Hematopoietic multipotent progenitor cell treated with erythropoietin and hydrocortisone succinate and interleukin-3 and kit ligand, for 15 days (in vitro differentiated cells): ENCODE results near the gene IL11RA.

ENCODE experiments used
- DNase-seq: peaks from one replicate; pipeline ENCODE4 v3.0.0-alpha.2; 2015; ENCODE audit warnings: low spot score

Gene IL11RA

DNA sequence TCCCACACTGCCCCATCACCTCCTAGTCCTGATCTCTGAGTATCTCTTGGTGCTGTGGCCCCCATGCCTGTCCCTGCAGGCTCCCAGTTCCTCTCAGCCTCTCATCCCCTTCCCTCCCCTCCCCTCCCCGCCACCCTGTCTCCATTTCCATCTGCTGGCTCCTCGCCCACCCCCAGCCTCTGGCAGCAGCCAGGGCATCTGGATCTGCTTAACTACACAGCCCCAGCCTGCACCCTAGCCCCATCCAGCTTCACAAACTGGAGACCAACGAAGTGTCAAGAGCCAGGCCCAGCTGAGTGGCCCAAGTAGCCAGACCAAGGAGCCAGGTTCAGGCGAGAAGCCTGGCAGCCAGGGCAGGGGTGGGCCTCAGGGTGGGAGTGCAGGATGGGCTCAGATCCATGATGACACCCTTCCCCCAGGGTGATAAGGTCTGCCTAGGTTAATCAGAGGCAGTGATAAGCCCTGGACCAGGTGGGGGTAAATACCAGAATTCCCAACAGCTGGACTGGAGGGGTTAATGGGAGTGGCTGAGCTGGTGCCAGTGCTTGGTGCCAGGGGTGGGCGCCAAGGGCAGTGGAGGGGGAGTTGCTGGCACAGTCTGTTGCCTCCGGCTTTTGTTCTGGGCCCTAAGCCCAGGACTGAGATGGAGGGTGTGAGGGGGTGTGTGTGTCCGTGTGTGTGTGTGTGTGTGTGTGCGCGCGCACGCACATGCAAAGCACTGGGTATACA lies 2.5 kb downstream of the IL11RA start:
- no peak for DNase-seq

DNA sequence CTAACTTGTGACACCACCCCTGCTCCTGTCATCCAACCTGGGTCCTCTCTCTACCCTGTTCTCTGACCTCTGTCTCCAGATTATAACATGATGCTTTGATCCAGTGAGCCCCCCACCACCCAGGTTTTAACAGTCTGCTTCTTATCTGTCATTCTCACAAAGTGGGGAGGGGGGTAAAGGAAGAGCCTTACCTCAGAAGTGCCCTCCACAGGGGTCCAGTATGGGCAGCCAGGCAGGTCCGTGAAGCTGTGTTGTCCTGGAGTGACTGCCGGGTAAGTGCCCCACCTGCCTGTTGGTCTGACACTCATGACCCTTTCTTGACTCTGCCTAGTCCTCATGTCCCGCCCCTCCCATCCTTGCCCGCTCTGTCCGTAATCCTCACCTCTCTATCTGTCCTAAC lies 3.4 kb downstream of the IL11RA start:
- no peak for DNase-seq

DNA sequence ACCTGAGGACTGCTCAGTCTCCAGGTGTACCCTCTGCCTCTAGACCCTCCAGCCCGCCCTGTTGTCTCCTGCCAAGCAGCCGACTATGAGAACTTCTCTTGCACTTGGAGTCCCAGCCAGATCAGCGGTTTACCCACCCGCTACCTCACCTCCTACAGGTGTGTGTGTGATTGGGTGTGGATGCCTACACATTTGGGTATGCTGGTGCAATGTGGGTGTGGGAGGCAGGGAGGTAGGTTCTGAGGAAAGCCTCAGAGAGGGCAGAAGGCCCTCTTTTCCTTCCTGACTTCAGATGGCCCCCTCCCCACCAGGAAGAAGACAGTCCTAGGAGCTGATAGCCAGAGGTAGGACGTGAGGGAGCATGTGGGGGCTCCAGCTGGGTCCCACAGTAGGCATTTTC lies 5.0 kb downstream of the IL11RA start:
- no peak for DNase-seq

- DNase-seq, result no peak
These were observed 6.5 kb downstream of the IL11RA start for GRCh38 chr9:34658461-34658860.

DNA sequence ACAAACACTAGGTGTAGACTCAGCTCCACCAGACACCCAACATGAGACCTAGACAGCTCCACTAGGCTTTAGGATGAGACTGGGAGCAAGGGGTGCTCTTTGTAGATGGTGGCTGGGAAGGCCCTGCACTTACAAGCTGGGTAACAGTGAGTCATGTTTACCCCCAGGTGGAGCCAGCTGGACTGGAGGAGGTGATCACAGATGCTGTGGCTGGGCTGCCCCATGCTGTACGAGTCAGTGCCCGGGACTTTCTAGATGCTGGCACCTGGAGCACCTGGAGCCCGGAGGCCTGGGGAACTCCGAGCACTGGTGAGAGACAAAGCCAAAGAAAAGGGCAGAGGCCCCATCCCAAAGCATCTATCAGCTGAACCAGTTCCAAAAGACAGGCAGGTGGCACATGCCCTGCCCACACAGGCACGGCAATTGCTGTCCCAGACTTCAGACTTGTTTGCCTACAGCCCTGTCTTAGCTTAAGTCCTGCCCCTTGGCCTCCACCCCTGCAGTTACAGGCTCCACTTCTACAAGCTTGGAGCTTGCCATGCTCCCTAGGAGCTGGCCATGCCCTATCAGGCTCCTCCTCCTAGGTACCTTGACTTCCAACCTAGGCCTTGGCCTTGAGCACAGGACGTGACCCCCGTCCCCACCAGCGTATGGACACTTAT lies 7.7 kb downstream of the IL11RA start:
- DNase-seq, result no peak

DNA sequence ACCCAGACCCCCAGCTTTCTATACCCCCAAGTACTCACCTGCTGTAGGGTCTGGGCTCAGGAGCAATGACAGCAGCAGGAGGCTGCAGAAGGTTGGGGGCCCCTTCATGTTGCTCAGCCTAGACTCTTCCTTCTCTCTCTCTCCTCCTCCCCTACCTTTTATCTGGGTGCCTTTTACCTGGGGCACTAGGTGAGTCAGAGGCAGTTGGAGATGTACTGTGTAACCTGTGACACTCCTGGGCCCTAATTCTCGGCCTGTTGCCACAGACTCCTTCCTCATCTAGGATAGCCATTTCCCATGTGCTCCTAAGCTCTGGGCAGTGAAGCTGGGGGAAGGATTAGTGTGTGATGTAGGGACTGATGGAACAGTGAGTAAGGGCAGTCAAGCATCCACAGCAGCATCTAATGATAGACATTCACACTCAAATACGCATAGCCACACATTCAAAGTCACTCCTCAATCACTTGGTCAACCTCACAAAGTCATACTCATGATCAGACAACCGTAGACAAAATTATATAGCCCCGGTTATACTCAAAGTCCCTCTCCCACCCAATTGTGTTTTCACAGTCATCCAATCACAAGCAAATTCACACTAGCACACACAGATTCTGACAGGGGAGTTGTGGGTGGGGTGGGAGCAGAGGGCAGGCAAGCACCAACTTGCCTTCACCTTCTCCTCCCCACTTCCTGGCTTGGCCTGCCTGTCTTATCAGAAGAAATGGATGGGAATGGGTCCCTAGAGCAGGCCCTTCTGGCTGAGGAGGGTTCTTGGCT lies 10.7 kb downstream of the IL11RA start, which contains the start of gene CCL27:
TSS of gene CCL27 (minus strand) at position 132 of the 777 bp plus-strand sequence. CDS start at position 108, 24 bp downstream.
- DNase-seq, result no peak

DNA sequence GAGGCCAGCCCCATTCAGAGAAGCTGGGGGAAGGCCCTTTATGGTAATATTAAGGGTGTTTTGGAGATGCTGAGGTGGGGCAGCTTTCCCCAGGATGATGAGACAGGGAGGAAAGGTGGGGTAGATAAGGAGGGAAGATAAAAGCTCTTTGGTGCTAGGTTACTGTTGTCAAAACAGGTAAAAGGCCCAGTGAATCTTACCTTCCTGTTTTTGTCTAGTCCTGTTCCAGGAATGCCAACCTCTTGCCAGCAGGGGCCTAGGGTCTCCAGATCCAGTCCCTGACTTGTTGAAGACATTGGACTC lies 11.3 kb downstream of the IL11RA start:
- DNase-seq, result no peak

DNA sequence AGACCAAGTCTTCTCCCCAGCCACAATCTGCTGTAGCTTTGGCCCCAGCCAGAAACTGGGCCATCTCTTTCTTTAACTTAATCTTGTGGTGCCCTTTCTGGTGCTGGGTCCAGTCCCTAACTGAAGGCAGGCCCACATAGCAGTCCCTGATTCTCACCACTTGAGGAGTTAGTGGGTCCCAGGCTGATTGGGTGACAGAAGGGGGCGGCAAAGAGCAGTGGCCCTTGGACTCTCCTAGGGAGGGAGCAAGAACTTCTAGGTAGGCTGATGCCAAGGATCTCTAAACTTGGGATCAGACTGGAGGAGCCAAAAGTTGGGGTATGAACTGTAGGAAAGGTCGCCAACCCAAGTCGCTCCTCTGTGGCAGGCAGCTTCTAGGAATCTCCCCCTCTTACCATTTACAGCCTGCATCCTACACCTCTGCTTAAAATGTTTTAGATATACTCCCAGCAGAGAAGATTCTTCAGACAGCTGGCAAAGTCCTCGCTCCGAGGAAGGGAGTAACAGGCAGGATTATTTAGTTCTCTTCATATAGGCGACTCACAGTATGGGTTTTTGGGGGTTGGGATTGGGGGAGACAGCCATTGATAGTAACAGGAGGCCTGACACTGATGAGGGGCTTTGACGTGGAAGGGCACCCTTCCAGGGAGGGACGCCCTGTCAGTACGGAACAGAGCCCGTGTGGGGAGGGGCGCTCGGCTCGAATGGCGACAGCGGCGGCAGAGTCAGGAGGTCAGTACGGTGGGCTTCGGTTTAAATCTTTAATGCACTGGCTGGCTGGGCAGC lies 12.5 kb downstream of the IL11RA start:
- DNase-seq, result peak; percentile 84

- no peak for DNase-seq
These were observed 13.0 kb downstream of the IL11RA start for GRCh38 chr9:34665067-34665380.

DNA sequence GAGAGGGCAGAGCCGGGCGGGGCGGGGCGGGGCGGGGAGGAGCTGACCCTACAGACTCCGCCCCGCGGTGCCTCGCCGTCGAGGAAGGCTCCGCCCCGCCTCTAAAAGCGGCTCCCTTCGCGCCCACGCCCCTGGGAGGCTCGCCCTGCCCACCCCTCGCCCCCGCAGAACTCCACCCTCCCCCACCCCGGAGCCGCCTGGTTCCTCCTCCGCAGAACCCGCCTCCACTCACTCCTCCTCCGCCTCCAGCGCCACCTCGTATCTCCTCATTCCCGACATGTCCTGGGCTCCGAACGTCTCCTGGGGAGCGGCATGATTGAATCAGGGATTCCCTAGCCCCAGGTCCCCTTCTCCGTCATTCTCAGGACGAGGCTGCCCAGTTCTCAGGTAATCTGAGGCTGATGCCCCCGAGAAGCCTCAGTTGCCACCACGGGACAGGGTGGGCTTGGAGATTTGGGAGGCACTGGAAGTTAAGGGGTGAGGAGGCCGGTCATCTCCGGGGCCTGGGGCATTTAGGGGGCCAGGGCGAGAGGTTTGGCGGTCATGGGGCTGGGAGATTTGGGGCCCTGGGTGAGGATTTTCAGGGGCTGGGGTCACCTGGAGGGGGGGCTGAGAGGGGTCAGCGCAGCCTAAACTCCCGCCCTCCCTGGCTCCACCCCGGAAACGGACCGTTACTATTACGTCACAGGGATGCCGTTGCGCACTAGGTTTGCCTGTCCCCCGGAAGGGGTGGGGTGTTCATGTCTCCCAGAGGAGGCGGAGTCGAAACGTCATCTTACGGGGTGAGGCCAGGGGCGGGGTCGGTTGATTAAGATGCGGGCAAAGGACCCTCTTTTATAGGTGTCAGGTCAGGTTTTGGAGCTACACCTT lies 13.6 kb downstream of the IL11RA start:
- DNase-seq, result peak; percentile 93

GRCh38 chr9:34669809-34670562 lies 18.0 kb downstream of the IL11RA start:
- no peak for DNase-seq

DNA sequence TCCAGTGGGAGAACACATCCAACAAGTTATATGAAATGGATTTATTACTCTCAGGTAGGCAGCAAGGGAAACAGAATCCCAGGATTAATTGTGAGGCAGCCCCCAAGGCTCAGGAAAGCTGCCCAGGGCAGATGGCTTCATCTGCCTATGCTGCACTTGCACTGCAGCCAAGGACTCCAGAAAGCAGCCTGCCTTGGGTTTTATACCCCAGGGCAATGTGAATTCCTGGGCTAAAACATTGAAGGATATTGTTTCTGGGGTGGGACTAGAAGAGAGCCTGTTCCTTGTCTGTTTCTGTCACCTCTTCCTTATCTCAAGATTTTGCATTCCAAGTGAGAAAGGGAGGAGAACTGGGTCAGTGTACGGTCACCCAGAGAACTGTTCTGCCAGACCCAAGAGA lies 19.3 kb downstream of the IL11RA start:
- DNase-seq, result no peak

- DNase-seq, result no peak
These were observed 22.5 kb downstream of the IL11RA start for GRCh38 chr9:34674440-34674839.

DNA sequence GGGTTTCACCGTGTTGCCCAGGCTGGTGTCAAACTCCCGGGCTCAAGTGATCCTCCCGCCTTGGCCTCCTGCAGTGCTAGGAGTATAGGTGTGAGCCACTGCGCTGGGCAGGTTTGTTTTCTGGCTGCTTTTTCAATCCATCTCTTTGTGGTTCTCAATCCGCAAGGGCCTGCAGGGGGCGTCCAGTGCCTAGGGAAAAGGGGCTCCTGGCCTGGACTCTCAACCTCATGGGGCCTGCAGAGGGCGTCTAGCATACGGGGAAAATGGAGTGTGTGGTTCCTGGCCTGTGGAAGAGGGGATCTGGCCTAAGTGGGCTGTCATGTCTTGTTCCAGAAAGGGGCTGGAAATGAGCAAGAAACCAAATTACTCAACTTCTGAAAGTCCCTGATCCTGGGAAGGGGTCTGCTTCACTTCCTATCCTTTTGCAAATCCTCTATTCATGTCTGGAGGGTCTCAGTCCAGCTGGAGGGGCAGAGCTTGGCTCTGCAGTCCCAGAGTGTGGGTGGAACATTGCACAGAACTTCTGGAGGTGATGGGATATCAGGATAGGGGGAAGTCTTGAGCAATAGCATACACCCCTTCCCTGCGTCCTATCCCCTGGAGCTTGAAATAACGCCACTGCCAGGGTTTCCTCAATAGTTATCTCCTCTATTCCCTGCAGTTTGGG lies 23.2 kb downstream of the IL11RA start:
- peak; percentile 70 for DNase-seq

DNA sequence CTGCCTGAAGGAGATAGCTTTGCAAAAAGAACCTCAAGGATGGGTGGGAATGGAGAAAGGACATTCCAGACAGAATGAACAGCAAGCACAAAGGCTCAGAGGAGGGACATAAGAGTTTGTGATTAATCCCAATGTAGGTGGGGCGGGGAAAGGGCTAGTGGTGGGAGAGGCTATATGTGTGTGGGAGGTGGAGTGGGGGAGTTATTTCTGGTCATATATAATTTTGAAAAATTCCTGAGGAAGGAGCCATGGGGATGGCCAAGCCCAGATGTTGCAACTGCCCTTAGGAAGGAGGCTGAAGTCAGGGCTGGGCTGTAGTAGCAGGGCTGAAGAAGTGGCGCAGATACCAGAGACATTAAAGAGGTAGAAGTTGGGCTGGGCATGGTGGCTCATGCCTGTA lies 23.9 kb downstream of the IL11RA start:
- DNase-seq, result no peak

DNA sequence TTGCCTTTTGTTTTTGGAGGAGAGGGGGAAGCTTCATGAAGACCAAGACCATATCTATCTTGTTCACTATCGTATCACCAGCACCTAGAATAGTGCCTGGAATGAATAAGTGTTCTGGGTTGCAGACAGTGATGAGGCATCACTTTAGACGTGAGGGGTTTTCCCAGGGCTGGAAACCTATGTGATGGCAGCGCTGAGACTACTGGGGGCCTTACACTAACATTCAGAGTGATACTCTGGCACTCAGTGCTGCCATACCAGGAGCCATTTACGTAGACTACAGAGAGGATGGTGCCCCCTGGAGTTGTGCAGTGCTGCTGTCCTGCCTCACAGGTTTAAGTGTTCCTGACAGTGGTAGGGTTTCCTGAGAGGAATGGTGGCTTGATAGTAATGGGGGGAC lies 32.2 kb downstream of the IL11RA start:
- DNase-seq, result no peak

- DNase-seq, result no peak
These were observed 32.8 kb downstream of the IL11RA start for GRCh38 chr9:34684816-34685215.

- no peak for DNase-seq
These were observed 33.6 kb downstream of the IL11RA start for GRCh38 chr9:34685591-34685990.

DNA sequence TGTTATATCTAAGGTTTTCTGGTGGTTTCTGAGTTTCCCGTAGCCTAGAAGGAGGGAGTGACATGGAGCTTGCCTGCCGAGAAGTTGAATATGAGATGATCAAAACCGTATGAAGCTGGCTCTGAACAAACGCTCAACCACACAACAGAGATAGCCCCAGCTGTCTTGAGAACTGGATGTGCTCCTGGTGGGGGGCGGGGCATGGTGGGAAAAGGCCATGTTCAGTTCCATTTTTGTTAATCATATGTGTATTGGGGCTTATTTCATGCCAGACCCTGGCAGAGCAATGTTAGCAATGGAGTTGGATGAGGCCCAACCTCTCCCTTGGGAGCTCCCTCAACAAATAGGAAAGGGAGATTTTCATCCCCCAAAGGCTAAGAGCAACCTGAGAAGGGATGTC lies 34.2 kb downstream of the IL11RA start:
- DNase-seq, result no peak

DNA sequence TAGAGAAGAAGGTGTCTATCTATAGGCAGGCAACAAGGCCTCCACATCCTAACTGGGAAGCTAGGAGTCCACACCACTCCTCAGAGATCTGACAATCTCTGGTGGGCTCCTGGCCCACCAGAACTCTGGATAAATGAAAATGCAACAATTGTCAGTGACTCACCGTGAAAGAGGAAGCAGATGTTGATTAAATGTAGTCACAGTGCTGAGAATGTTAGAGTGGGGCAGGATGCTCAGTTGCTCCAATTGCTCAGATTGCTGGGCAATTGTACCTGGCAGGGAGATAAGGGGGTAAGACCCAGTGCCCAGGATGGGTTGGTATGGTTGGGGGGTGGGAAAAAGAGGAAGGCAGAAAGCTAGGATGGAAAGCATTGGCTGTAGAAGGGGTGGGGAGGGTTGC lies 34.7 kb downstream of the IL11RA start:
- no peak for DNase-seq
